Frontal cortex (tissue), 4 donors: ENCODE data around the gene CPLX4. TPM values are rescaled to one million over a fixed set of nuclear protein-coding genes. Genes with fewer than 3 reads are reported as not detected.
"Not testable (repeated sequence)": the region's sequence is repeated elsewhere in the genome, so short reads cannot be mapped to it uniquely, and the experiment has no call there.

Experiments used
- DNase-seq, 2 donors: peaks; one replicate each; pipeline ENCODE4 v3.0.0; 2012; ENCODE audit warnings: low spot score in 2 of 2
- FAIRE-seq: peaks from 2 replicates; lab custom pipeline; 2012; peaks lifted over from hg19 to GRCh38; lab: Jason Lieb, UNC
- total RNA-seq: library from RNA; depleted of rRNA; stranded (reverse); fragments of >200 nt; gene quantifications from one replicate; pipeline ENCODE4 v1.2.3, GENCODE V29; 2014
- donor health status: control.
- donor health status: control.
- donor health status: control.

Gene CPLX4
- total RNA-seq, 1 donor from 2014 or later, result not detected

- DNase-seq, result peak in 1 of 2 donors; percentile 10
- no peak for FAIRE-seq
Measured at GRCh38 chr18:59272221-59272888, 46.1 kb downstream of the CPLX4 start.

- no peak for DNase-seq
- no peak for FAIRE-seq
Measured at GRCh38 chr18:59271606-59272220, 46.7 kb downstream of the CPLX4 start.

- no peak for FAIRE-seq
Measured at GRCh38 chr18:59270689-59271257, 47.7 kb downstream of the CPLX4 start.

GRCh38 chr18:59269563-59270119 lies 48.8 kb downstream of the CPLX4 start:
- FAIRE-seq, result no peak
- no peak for DNase-seq

More at GRCh38 chr18:59270689-59271257, 47.7 kb downstream of the CPLX4 start:
- DNase-seq, result no peak

- DNase-seq, result peak in 1 of 2 donors; percentile 45
- no peak for FAIRE-seq
Measured at GRCh38 chr18:59268721-59269562, 49.5 kb downstream of the CPLX4 start.

- DNase-seq (no peak), FAIRE-seq (no peak)
Measured at GRCh38 chr18:59268127-59268720, 50.2 kb downstream of the CPLX4 start.

- FAIRE-seq (no peak), DNase-seq (no peak)
Measured at GRCh38 chr18:59267503-59268126, 50.8 kb downstream of the CPLX4 start.

GRCh38 chr18:59266886-59267502 lies 51.5 kb downstream of the CPLX4 start:
- no peak for DNase-seq
- FAIRE-seq, result no peak

- DNase-seq, result no peak
- FAIRE-seq, result no peak
Measured at GRCh38 chr18:59266459-59266858, 52.0 kb downstream of the CPLX4 start.

- FAIRE-seq (no peak), DNase-seq (no peak)
Measured at GRCh38 chr18:59265974-59266369, 52.5 kb downstream of the CPLX4 start.

GRCh38 chr18:59265246-59265973 lies 53.0 kb downstream of the CPLX4 start:
- no peak for DNase-seq
- no peak for FAIRE-seq

- FAIRE-seq, result no peak
- no peak for DNase-seq
Measured at GRCh38 chr18:59264651-59265245, 53.7 kb downstream of the CPLX4 start.

- no peak for DNase-seq
- FAIRE-seq, result no peak
Measured at GRCh38 chr18:59264121-59264571, 54.3 kb downstream of the CPLX4 start.

GRCh38 chr18:59263661-59264060 lies 54.8 kb downstream of the CPLX4 start:
- DNase-seq (no peak), FAIRE-seq (no peak)

- not testable (repeated sequence) for DNase-seq, FAIRE-seq
Measured at GRCh38 chr18:59262243-59262642, 56.2 kb downstream of the CPLX4 start.

GRCh38 chr18:59261842-59262241 lies 56.6 kb downstream of the CPLX4 start:
- not testable (repeated sequence) for FAIRE-seq, DNase-seq

- not testable (repeated sequence) for FAIRE-seq, DNase-seq
Measured at GRCh38 chr18:59255491-59255890, 63.0 kb downstream of the CPLX4 start.
